SK-N-SH (cell line): ENCODE measurements around the gene GRIK3. TPM values are rescaled to one million over a fixed set of nuclear protein-coding genes. Genes with fewer than 3 reads are reported as not detected.

Experiments used
- CTCF ChIA-PET: fragments of 300-600, 350-600 bp; formaldehyde crosslinking; extraction: SDS; loops from one replicate; lab custom pipeline; 2021; lab: Yijun Ruan, JAX
- POLR2A ChIA-PET: fragments of 350-600 bp; sonication (Branson Sonifier 250); formaldehyde crosslinking; extraction: SDS; loops from one replicate; lab custom pipeline; 2020; ENCODE audit warnings: antibody characterized with exemption, inconsistent platforms; lab: Yijun Ruan, JAX
- DNase-seq: peaks from one replicate; pipeline ENCODE4 v3.0.0; 2012
- H2AFZ ChIP-seq: fragments of 200-600 bp; sonication (generic); 2 replicates; pipeline ENCODE4 v1.8.1; 2016; ENCODE audit warnings: antibody characterized with exemption, mild to moderate bottlenecking, low read depth
- H3F3A ChIP-seq: fragments of 200-600 bp; sonication (generic); replicated peaks from 2 replicates; pipeline ENCODE3; 2016; ENCODE audit warnings: antibody characterized with exemption, mild to moderate bottlenecking; ENCODE audit not compliant: insufficient read depth
- H3K27ac ChIP-seq, 2 experiments: fragments of 200-500 bp in 1 of 2; fragments of 200-600 bp in 1 of 2; sonication (Bioruptor generic) in 1 of 2; sonication (generic), shearing (Covaris generic) in 1 of 2; 2 replicates each; pipeline versions ENCODE4 v1.5.1 to v1.6.1; 2014 to 2016; ENCODE audit warnings: low read depth in 2 of 2, inconsistent platforms in 1 of 2, low read length in 1 of 2, mild to moderate bottlenecking in 1 of 2, mixed read lengths in 1 of 2
- H3K27me3 ChIP-seq: fragments of 200-600 bp; sonication (generic), shearing (Covaris generic); 2 replicates; pipeline ENCODE4 v1.6.1; 2016; ENCODE audit warnings: mixed run types; ENCODE audit not compliant: insufficient read depth
- H3K36me3 ChIP-seq, 2 experiments: fragments of 200-500 bp in 1 of 2; fragments of 200-600 bp in 1 of 2; sonication (Bioruptor generic) in 1 of 2; sonication (generic) in 1 of 2; replicated peaks in 1 of 2; 2 replicates each; pipeline versions ENCODE3 to v1.5.1; 2014 to 2016; ENCODE audit warnings: low read length in 1 of 2, mild to moderate bottlenecking in 1 of 2; ENCODE audit not compliant: insufficient read depth in 2 of 2, control insufficient read depth in 1 of 2
- H3K4me1 ChIP-seq, 2 experiments: fragments of 200-500 bp in 1 of 2; fragments of 200-600 bp in 1 of 2; sonication (Bioruptor generic) in 1 of 2; sonication (generic), shearing (Covaris generic) in 1 of 2; 2 replicates each; pipeline versions ENCODE4 v1.5.1 to v1.6.1; 2014 to 2016; ENCODE audit warnings: low read depth in 1 of 2, low read length in 1 of 2, mixed run types in 1 of 2; ENCODE audit not compliant: insufficient read depth in 2 of 2, control insufficient read depth in 1 of 2
- H3K4me2 ChIP-seq: fragments of 200-600 bp; sonication (generic), shearing (Covaris generic); 2 replicates; pipeline ENCODE4 v1.6.1; 2017; ENCODE audit warnings: mixed run types
- H3K4me3 ChIP-seq, 2 experiments: fragments of 200-500 bp in 1 of 2; fragments of 200-600 bp in 1 of 2; sonication (Bioruptor generic) in 1 of 2; sonication (generic), shearing (Covaris generic) in 1 of 2; 2 replicates each; pipeline versions ENCODE4 v1.5.1 to v1.8.1; 2014 to 2016; ENCODE audit warnings: low read depth in 2 of 2, inconsistent platforms in 1 of 2, low read length in 1 of 2, mild to moderate bottlenecking in 1 of 2, mixed read lengths in 1 of 2, moderate library complexity in 1 of 2
- H3K79me2 ChIP-seq: fragments of 200-600 bp; sonication (generic); 2 replicates; pipeline ENCODE4 v1.8.1; 2017; ENCODE audit warnings: mild to moderate bottlenecking; ENCODE audit not compliant: insufficient read depth
- H3K9ac ChIP-seq: fragments of 200-600 bp; sonication (generic); 2 replicates; pipeline ENCODE4 v1.6.1; 2017; ENCODE audit warnings: mixed run types
- H3K9me2 ChIP-seq: fragments of 200-600 bp; sonication (generic); 2 replicates; pipeline ENCODE4 v1.6.1; 2017; ENCODE audit warnings: mixed run types
- H3K9me3 ChIP-seq: fragments of 200-600 bp; sonication (generic); 2 replicates; pipeline ENCODE4 v1.6.1; 2017; ENCODE audit warnings: mixed run types, mild to moderate bottlenecking, moderate library complexity
- H4K20me1 ChIP-seq: fragments of 200-600 bp; sonication (generic); 2 replicates; pipeline ENCODE4 v1.6.1; 2017; ENCODE audit warnings: mild to moderate bottlenecking, mixed run types; ENCODE audit not compliant: insufficient read depth
- CHD2 ChIP-seq: fragments of 150-350 bp; IDR thresholded peaks from 2 replicates; pipeline ENCODE4 v1.6.1; 2018; ENCODE audit warnings: low read length; ENCODE audit not compliant: partially characterized antibody
- EP300 ChIP-seq, 2 experiments: IDR thresholded peaks; 2 replicates each; pipeline versions ENCODE4 v1.4.0 to v1.6.1; 2012; ENCODE audit warnings: borderline replicate concordance in 1 of 2, low read depth in 1 of 2, low read length in 1 of 2
- EZH2phosphoT487 ChIP-seq: fragments of 200-600 bp; sonication (generic); IDR thresholded peaks from 2 replicates; pipeline ENCODE4 v1.6.1; 2017; ENCODE audit warnings: low read depth, mixed run types, mild to moderate bottlenecking, antibody characterized with exemption, moderate library complexity, borderline replicate concordance
- GABPA ChIP-seq: IDR thresholded peaks from 2 replicates; pipeline ENCODE4 v1.4.0; 2012; ENCODE audit warnings: low read depth, mild to moderate bottlenecking
- GATA2 ChIP-seq: sonication (generic); formaldehyde crosslinking; IDR thresholded peaks from 2 replicates; pipeline ENCODE4 v1.5.0; 2020; ENCODE audit warnings: mild to moderate bottlenecking, missing genetic modification reagents
- MEF2A ChIP-seq: IDR thresholded peaks from 2 replicates; pipeline ENCODE4 v1.4.0; 2012; ENCODE audit warnings: low read depth, borderline replicate concordance
- NFIC ChIP-seq: IDR thresholded peaks from 2 replicates; pipeline ENCODE4 v1.4.0; 2012; ENCODE audit warnings: borderline replicate concordance
- PBX3 ChIP-seq: IDR thresholded peaks from 2 replicates; pipeline ENCODE4; 2012
- POLR2AphosphoS5 ChIP-seq: IDR thresholded peaks from 2 replicates; pipeline ENCODE4 v1.6.1; 2012; ENCODE audit warnings: low read depth, low read length
- RAD21 ChIP-seq: IDR thresholded peaks from 2 replicates; pipeline ENCODE4 v1.6.1; 2012; ENCODE audit warnings: mild to moderate bottlenecking, low read length
- RFX5 ChIP-seq: IDR thresholded peaks from 2 replicates; pipeline ENCODE4 v1.6.1; 2012; ENCODE audit warnings: mild to moderate bottlenecking, improper control_type of control experiment, low read length
- SMC3 ChIP-seq: IDR thresholded peaks from 2 replicates; pipeline ENCODE4 v1.6.1; 2012; ENCODE audit warnings: low read depth, low read length, improper control_type of control experiment
- TEAD4 ChIP-seq: IDR thresholded peaks from 2 replicates; pipeline ENCODE4 v1.4.0; 2012; ENCODE audit warnings: mild to moderate bottlenecking, borderline replicate concordance; ENCODE audit not compliant: insufficient read depth
- YY1 ChIP-seq: IDR thresholded peaks from 2 replicates; pipeline ENCODE4 v1.4.0; 2012; ENCODE audit warnings: low read depth, mild to moderate bottlenecking
- ZBTB33 ChIP-seq: IDR thresholded peaks from 2 replicates; pipeline ENCODE4 v1.4.0; 2012; ENCODE audit warnings: low read depth, borderline replicate concordance
- WGBS: methylation state at CpG from one replicate; pipeline ENCODE4 v1.1.6; 2017; ENCODE audit warnings: low lambda C conversion rate; 5-methylcytosine and 5-hydroxymethylcytosine counted together
- polyA plus RNA-seq, 3 experiments: library from polyadenylated mRNA; depleted of rRNA; stranded (reverse); fragments of >200 nt; gene quantifications; 2 replicates each; pipeline ENCODE4 v1.2.3, GENCODE V29; 2012
- TF ChIP-seq, protein P1 (sequence below): IDR thresholded peaks from 2 replicates; pipeline ENCODE4 v1.6.1; 2012; ENCODE audit warnings: mild to moderate bottlenecking, low read depth, low read length, moderate library complexity

Gene GRIK3
- polyA plus RNA-seq, 1 of the 3 experiments (the other 2 are of a cell fraction): not detected

- Histone ChIP-seq H3K9ac (no peak overlapping the region), H3K9me3 (no peaks in the 10 kb centered on the region), H3K4me1 (peaks cover 0 to 17% of the 10 kb centered on the region in 2 experiments; a peak in 1 of 4 replicates), H3F3A (no peaks in the 10 kb centered on the region), H3K79me2 (no peaks in the 10 kb centered on the region), H3K9me2 (no peaks in the 10 kb centered on the region), H3K4me2 (no peak overlapping the region), H4K20me1 (no peaks in the 10 kb centered on the region), H3K27me3 (no peaks in the 10 kb centered on the region), H3K36me3 (no peaks in the 10 kb centered on the region), H2AFZ (no peak overlapping the region), H3K4me3 (no peak overlapping the region), H3K27ac (no peak overlapping the region)
- POLR2A ChIA-PET: interaction anchor here (0.6 kb wide), 1 partner anchor 40 kb away, joined by 3 read pairs; no protein-coding TSS in a partner anchor
- CTCF ChIA-PET: interaction anchor here (0.8 to 1.5 kb wide), 2 partner anchors 30 to 483 kb away, joined by 3 read pairs; no protein-coding TSS in a partner anchor
- 33% methylated on average over 6 of the region's 8 CpGs for whole genome bisulfite sequencing
- DNase-seq: no peak
- TF ChIP-seq RFX5 (no peak), RAD21 (no peak), EP300 (IDR thresholded peaks at IDR 0.05; ENCODE audit: borderline replicate concordance in 1 of 2, low read depth in 1 of 2, low read length in 1 of 2) (no peak), ZBTB33 (no peak), PBX3 (no peak), GABPA (no peak), GATA2 (no peak), POLR2AphosphoS5 (no peak), NFIC (no peak), YY1 (no peak), TEAD4 (no peak), CHD2 (no peak), SMC3 (no peak), MEF2A (no peak), EZH2phosphoT487 (no peak)
- TF ChIP-seq, protein P1, sequence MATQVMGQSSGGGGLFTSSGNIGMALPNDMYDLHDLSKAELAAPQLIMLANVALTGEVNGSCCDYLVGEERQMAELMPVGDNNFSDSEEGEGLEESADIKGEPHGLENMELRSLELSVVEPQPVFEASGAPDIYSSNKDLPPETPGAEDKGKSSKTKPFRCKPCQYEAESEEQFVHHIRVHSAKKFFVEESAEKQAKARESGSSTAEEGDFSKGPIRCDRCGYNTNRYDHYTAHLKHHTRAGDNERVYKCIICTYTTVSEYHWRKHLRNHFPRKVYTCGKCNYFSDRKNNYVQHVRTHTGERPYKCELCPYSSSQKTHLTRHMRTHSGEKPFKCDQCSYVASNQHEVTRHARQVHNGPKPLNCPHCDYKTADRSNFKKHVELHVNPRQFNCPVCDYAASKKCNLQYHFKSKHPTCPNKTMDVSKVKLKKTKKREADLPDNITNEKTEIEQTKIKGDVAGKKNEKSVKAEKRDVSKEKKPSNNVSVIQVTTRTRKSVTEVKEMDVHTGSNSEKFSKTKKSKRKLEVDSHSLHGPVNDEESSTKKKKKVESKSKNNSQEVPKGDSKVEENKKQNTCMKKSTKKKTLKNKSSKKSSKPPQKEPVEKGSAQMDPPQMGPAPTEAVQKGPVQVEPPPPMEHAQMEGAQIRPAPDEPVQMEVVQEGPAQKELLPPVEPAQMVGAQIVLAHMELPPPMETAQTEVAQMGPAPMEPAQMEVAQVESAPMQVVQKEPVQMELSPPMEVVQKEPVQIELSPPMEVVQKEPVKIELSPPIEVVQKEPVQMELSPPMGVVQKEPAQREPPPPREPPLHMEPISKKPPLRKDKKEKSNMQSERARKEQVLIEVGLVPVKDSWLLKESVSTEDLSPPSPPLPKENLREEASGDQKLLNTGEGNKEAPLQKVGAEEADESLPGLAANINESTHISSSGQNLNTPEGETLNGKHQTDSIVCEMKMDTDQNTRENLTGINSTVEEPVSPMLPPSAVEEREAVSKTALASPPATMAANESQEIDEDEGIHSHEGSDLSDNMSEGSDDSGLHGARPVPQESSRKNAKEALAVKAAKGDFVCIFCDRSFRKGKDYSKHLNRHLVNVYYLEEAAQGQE: no peak
These were observed 25.0 kb upstream of the GRIK3 start for GRCh38 chr1:37059346-37059745.
